A673 (cell line): ENCODE measurements around the gene MRPS35.

Source experiments
- CTCF ChIP-seq: fragments of 300-800, 200-600 bp; sonication (generic); conservative IDR thresholded peaks from 2 replicates; pipeline ENCODE4 v1.5.1; 2017; ENCODE audit warnings: low read depth, mild to moderate bottlenecking, antibody characterized with exemption, low read length, moderate library complexity, mixed read lengths
- EZH2 ChIP-seq: fragments of 200-600 bp; sonication (generic); IDR thresholded peaks from 2 replicates; pipeline ENCODE4 v1.6.1; 2017; ENCODE audit warnings: borderline replicate concordance, low read depth, mild to moderate bottlenecking, mixed read lengths, antibody characterized with exemption, low read length; ENCODE audit not compliant: poor library complexity, severe bottlenecking

DNA sequence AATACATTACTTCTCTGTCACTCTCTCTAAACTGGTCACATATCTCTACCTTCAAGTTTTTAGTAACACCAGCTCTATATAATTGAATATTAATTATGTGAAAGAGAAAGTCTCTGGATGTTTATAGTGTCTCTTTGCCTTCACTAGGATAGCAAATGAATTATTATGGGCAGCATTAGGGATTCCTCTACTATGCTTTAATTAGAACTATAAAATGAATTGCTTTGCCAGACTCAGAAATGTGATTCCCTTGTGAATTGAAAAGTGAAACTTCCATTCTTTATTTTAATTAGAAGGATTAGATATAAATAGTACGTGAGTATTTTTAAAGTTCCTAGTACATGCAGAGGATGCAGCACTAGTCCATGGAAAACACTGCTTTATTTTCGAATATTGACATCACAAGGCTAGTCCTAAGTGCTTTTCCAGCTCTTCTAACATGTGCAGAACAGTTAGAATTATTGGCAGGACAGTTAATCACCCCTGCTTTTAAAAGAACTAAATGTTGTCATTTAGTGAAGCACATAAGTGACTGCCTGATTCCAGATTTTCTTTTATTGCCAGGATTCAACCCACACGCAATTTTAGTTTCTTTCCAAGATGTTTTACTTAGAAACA lies 37.4 kb upstream of the MRPS35 start:
- no peak for TF ChIP-seq EZH2
- no peak for TF ChIP-seq CTCF
